SU-DHL-6 (cell line): ENCODE data around the gene KAZN.

ENCODE experiments used
- CTCF ChIP-seq: fragments of 200-600 bp; sonication (generic); IDR thresholded peaks from one replicate; pipeline ENCODE4 v1.5.1; 2017; ENCODE audit warnings: antibody characterized with exemption, mild to moderate bottlenecking, low read length, moderate library complexity; ENCODE audit not compliant: insufficient read depth, poor library complexity, severe bottlenecking
- EZH2phosphoT487 ChIP-seq: fragments of 200-600 bp; sonication (generic), shearing (Covaris generic); conservative IDR thresholded peaks from 2 replicates; pipeline ENCODE4 v1.6.1; 2018; ENCODE audit warnings: mild to moderate bottlenecking, antibody characterized with exemption, low read length, moderate library complexity, mixed read lengths

GRCh38 chr1:14844356-14844755 lies 245.9 kb downstream of the KAZN start:
- TF ChIP-seq CTCF, result no peak
- TF ChIP-seq EZH2phosphoT487, result no peak
